NCI-H2196 treated with DMSO at 0.1 percent for 48 hours (cell line): Measurements from ENCODE around the gene GSTA3.
"Not testable (repeated sequence)": the region's sequence is repeated elsewhere in the genome, so short reads cannot be mapped to it uniquely, and the experiment has no call there.

ENCODE experiments used
- DNase-seq: peaks from one replicate; lab custom pipeline; 2025; ENCODE audit not compliant: unreplicated experiment; lab: John Stamatoyannopoulos, UW

Gene GSTA3

DNA sequence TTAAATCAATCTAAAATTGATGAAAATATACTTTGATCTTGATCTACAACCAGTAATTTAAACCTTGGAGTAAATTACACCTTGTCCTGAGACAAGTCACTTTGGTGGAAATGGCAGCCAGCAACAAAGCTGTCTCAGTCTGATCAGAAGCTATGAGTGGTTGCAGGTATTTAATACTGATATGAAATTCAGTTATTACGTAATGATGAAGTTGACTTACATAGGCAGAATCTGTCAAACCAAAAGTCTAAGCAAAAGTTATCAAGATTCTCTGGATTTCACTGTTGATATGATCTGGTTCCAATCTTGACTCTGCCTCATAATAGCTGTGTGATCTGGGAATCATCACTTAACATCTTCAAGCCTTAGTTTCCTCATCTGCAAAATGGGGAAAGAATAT is 41.3 kb downstream of the GSTA3 start:
- no peak for DNase-seq

DNA sequence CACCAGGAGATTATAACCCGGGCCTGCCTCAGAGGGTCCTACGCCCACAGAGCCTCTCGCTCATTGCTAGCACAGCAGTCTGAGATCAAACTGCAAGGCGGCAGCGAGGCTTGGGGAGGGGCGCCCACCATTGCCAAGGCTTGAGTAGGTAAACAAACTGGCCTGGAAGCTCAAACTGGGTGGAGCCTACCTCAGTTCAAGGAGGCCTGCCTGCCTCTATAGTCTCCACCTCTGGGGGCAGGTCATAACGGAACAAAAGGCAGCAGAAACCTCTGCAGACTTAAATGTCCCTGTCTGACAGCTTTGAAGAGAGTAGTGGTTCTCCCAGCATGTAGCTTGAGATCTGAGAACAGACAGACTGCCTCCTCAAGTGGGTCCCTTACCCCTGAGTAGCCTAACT is 48.3 kb downstream of the GSTA3 start:
- DNase-seq: not testable (repeated sequence)

DNA sequence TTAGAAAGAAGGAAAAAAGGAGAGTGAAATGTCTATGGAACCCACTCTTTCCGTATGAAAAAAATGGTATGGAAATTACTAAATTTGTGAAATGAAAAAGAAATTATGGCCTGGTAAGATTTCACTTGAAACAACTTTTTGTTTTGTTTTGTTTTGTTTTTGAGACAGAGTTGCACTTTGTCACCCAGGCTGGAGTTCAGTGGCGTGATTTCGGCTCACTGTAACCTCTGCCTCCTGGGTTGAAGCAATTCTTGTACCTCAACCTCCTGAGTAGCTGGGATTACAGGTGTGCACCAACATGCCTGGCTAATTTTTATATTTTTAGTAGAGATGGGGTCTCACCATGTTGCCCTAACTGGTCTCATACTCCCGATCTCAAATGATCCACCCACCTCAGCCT is 51.1 kb downstream of the GSTA3 start:
- DNase-seq: no peak

DNA sequence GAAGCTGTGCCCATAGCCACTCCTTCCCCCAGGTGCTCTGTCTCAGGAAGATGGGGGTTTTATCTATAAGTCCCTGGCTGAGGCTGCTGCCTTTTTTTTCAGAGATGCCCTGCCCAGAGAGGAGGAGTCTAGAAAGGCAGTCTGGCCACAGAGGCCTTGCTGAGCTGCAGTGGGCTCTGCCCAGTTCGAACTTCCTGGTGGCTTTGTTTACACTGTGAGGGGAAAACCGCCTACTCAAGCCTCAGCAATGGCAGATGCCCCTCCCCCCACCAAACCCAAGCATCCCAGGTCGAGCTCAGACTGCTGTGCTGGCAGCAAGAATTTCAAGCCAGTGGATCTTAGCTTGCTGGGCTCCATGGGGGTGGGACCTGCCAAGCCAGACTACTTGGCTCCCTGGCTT is 53.4 kb downstream of the GSTA3 start:
- not testable (repeated sequence) for DNase-seq

DNA sequence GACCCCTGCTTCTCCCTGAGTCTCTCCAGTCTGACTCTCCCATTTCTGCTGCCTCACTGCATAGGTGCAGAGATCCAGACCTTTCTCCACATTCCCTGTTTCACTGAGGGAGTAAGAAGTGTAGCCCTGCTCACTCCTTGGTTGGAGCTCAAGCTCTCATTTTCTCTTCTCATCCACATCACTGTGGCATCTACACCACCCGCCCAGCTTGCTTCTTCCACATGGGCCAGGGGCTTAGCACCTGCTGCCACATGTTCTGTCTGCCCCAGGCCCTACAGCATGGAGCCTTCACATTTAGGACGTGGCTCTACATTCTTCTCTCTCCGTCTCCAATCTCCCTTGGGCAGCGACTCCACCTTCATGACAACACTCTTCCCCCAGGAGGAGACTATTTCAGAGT is 60.4 kb downstream of the GSTA3 start:
- no peak for DNase-seq
